ENCODE measurements around the gene KAT2B. TPM values are rescaled to one million over a fixed set of nuclear protein-coding genes. Genes with fewer than 3 reads are reported as not detected.

KAT2B gene
- total RNA-seq, 4 donors from 2014 or later, result 21.3 to 47.0 (median 33.3) TPM

DNA sequence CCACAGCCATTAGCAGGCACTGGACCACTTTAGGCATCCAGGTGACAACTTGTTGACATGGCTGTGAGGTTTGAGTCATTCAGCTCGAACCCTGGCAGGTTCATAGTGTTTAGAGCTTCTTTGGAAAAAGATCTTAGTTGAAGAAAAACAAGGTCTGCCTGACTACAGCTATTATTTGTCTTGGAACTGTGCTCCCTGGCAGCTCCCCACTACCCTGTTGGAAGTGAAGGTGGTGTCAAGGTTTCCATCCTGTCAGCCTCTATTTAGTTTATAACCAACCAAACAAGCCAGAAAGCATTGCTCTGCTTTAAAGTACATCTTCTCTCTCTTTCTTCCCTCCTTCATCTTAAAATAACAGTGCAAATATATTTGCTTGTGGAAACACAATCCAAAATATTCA, 56.8 kb downstream of the KAT2B start:
- TF ChIP-seq, protein P1, sequence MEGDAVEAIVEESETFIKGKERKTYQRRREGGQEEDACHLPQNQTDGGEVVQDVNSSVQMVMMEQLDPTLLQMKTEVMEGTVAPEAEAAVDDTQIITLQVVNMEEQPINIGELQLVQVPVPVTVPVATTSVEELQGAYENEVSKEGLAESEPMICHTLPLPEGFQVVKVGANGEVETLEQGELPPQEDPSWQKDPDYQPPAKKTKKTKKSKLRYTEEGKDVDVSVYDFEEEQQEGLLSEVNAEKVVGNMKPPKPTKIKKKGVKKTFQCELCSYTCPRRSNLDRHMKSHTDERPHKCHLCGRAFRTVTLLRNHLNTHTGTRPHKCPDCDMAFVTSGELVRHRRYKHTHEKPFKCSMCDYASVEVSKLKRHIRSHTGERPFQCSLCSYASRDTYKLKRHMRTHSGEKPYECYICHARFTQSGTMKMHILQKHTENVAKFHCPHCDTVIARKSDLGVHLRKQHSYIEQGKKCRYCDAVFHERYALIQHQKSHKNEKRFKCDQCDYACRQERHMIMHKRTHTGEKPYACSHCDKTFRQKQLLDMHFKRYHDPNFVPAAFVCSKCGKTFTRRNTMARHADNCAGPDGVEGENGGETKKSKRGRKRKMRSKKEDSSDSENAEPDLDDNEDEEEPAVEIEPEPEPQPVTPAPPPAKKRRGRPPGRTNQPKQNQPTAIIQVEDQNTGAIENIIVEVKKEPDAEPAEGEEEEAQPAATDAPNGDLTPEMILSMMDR (IDR thresholded peaks at IDR 0.05), result no peak
- no peak for DNase-seq (ENCODE audit: low spot score)
- ATAC-seq (ENCODE audit: low FRiP score), result no peak

DNA sequence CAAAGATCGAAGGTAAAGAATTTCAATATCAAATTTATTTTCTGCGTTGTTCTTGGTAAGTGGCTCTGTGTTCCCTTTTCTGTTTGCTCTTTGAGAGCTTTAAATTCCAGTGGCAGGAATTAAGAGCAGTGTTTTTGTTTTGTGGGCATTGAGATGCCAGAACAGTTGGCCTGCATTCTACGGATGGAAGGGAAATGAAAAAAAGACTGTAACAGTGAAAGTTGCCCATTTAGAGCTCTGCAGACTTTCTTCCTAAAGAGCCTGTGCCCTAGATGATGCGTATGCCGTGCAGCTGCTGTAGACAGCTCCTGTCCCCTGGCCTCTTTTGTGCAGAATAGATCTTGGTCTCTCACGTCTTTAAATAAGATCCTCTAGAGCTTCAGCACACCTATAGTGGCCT, 58.8 kb downstream of the KAT2B start:
- ATAC-seq (ENCODE audit: low FRiP score) (no peak), DNase-seq (ENCODE audit: low spot score) (no peak)
- TF ChIP-seq, protein P1 (IDR thresholded peaks at IDR 0.05), result no peak

DNA sequence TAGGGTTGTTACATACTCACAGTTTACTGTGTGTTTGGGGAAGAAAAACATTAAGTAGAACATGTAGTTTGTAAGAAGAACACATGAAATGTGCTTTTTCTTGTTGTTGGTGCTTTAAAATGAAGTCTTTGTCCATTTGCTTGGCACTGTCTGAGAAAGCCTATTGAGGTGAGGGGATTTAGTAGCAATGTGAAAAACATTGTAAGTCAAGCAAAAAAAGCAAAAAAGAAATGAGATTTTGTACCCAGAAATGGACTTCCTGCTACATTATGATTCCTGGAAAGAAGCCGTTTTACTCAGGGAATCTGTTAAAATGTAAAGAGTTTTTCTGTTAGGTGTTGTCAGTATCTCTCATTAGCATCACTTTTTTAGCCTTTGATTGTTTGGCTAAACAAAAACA, 59.9 kb downstream of the KAT2B start:
- TF ChIP-seq, protein P1 (IDR thresholded peaks at IDR 0.05), result no peak
- ATAC-seq (ENCODE audit: low FRiP score) (no peak), DNase-seq (ENCODE audit: low spot score) (no peak)

DNA sequence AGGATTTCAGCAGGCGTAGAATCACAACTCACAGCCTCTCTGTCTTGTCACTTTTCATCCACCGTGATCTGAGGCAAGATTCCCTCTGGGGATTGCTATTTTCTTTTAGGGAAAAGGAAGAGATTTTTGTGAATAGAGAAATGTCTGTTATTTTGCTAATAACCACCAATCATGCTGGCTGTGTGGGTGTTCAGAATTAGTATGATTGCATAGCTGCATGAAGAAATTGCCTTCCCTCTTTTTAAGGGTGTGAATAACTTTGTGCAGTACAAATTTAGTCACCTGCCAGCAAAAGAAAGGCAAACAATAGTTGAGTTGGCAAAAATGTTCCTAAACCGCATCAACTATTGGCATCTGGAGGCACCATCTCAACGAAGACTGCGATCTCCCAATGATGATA, 60.8 kb downstream of the KAT2B start:
- TF ChIP-seq, protein P1 (IDR thresholded peaks at IDR 0.05), result no peak
- ATAC-seq (ENCODE audit: low FRiP score), result no peak
- DNase-seq (ENCODE audit: low spot score), result no peak

DNA sequence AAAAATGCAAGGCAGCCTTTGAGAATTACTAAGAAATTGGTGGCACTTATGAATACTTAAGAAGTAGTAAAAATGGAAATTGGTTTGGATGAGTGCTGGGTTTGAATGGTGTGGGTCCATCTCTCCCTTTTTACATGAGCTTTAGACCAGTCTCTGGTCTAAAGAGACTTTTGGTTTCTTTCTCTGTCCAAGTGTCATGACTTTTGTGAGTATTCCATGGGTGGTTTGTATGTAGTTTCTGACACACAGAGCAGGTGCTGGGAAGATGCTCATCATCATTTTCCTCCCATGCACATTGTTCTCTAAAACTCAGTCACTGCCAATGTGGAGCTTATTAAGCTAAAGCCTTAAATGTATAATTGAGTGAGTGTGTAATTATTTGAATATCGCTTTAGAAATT, 63.5 kb downstream of the KAT2B start:
- ATAC-seq (ENCODE audit: low FRiP score), result no peak

DNA sequence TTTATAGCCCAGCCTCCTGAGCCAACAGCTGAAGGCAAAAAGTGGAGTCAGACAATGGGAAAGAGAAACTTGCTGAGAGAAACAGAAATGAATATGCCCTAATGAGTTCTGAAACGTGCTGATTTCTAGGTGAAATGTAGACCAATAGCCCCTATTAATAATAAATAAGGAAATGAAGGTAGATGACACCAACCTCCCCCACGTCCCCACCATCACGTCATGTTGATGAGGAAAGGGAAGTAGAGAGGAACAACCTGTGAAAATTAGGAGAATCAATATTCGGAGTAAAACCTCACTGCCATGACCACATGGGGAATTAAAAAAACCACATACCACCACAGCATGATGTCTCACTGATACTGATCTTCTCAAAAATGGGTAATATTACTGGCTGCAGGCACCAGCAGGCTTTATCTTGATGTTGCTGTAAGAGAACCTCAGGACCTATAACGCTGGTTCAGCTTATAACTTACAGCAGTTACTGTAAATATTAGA, 64.0 kb downstream of the KAT2B start:
- TF ChIP-seq, protein P1 (IDR thresholded peaks at IDR 0.05), result no peak
- DNase-seq (ENCODE audit: low spot score) (no peak), ATAC-seq (ENCODE audit: low FRiP score) (no peak)

More for the DNA sequence above, 63.5 kb downstream of the KAT2B start:
- DNase-seq (ENCODE audit: low spot score), result no peak
- TF ChIP-seq, protein P1 (IDR thresholded peaks at IDR 0.05), result no peak

DNA sequence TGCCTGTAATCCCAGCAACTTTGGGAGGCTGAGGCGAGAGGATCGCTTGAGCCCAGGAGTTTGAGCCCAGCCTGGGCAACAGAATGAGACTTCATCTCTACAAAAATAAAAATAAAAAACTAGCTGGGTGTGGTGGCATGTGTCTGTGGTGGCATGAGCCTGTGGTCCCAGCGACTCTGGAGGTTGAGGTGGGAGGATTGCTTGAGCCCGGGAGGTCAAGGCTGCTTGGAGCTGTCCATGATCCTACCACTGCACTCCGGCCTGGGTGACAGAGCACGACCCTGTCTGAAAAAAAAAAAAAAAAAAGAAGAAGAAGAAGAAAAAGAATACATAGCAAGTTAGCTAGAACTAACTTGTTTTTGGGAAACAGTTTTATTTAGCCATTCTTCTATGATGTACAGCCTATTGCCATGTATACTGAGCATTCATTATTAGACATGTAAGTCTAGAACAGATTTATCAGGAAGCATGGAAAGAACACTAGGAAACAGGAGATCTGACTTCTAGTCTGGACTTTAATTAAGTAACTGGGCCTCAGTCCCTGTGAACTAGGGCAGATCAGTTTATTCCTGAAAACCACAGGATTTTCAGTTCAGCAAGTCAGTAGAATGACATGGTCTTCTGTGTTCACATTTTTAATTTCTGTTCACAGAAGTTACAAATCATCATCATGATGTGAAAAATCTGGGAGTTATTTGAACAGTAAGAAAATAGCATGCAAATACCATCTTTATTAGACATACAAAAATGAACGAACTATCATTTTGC, 65.5 kb downstream of the KAT2B start:
- TF ChIP-seq, protein P1 (IDR thresholded peaks at IDR 0.05), result no peak
- DNase-seq (ENCODE audit: low spot score) (no peak), ATAC-seq (ENCODE audit: low FRiP score) (no peak)

All from omental fat pad (tissue), 4 donors.